T-helper 1 cell (primary cell): ENCODE measurements around the gene BMP8B.
"Not testable (repeated sequence)": the region's sequence is repeated elsewhere in the genome, so short reads cannot be mapped to it uniquely, and the experiment has no call there.

Source experiments
- DNase-seq, 5 donors: peaks; one replicate each; pipeline ENCODE4 v3.0.0-alpha.2; 2012 to 2020

The BMP8B gene

GRCh38 chr1:39812913-39813312 lies 24.2 kb upstream of the BMP8B start:
- DNase-seq, result no peak

- no peak for DNase-seq
Measured at GRCh38 chr1:39808784-39809517, 20.3 kb upstream of the BMP8B start.

- DNase-seq, result no peak
Measured at GRCh38 chr1:39805385-39805784, 16.7 kb upstream of the BMP8B start.

- no peak for DNase-seq
Measured at GRCh38 chr1:39802496-39803260, 14.0 kb upstream of the BMP8B start.

- no peak for DNase-seq
Measured at GRCh38 chr1:39800471-39800835, 11.8 kb upstream of the BMP8B start.

- DNase-seq, result peak; percentile 40 to 64 (median 46)
Measured at GRCh38 chr1:39799770-39800470, 11.3 kb upstream of the BMP8B start.

GRCh38 chr1:39798859-39799769 lies 10.4 kb upstream of the BMP8B start:
- peak; percentile 76 to 93 (median 85) for DNase-seq

- DNase-seq, result no peak
Measured at GRCh38 chr1:39795651-39796050, 7.0 kb upstream of the BMP8B start.

GRCh38 chr1:39791838-39792237 lies 3.2 kb upstream of the BMP8B start:
- DNase-seq, result no peak

- DNase-seq, result no peak
Measured at GRCh38 chr1:39789571-39790110, 976 bp upstream of the BMP8B start.

GRCh38 chr1:39788426-39788757 lies 273 bp downstream of the BMP8B start:
- no peak for DNase-seq

GRCh38 chr1:39787964-39788363 lies 701 bp downstream of the BMP8B start:
- not testable (repeated sequence) for DNase-seq

- DNase-seq, result no peak
Measured at GRCh38 chr1:39787468-39787867, 1.2 kb downstream of the BMP8B start.

- DNase-seq, result not testable (repeated sequence)
Measured at GRCh38 chr1:39787108-39787375, 1.6 kb downstream of the BMP8B start.

GRCh38 chr1:39786303-39787107 lies 2.2 kb downstream of the BMP8B start:
- DNase-seq, result not testable (repeated sequence)

- DNase-seq, result not testable (repeated sequence)
Measured at GRCh38 chr1:39782685-39783084, 6.0 kb downstream of the BMP8B start.

- no peak for DNase-seq
Measured at GRCh38 chr1:39782103-39782502, 6.6 kb downstream of the BMP8B start.

GRCh38 chr1:39781349-39781715 lies 7.3 kb downstream of the BMP8B start:
- DNase-seq, result no peak

- DNase-seq, result no peak
Measured at GRCh38 chr1:39779821-39780220, 8.8 kb downstream of the BMP8B start.

- no peak for DNase-seq
Measured at GRCh38 chr1:39779137-39779536, 9.5 kb downstream of the BMP8B start.

GRCh38 chr1:39778463-39779099 lies 10.1 kb downstream of the BMP8B start:
- DNase-seq, result not testable (repeated sequence)
